Embryonic facial prominence (tissue), 1 donor: ENCODE data around the gene GALNS.
"Not testable (repeated sequence)": the region's sequence is repeated elsewhere in the genome, so short reads cannot be mapped to it uniquely, and the experiment has no call there.

Experiments used
- DNase-seq: peaks from one replicate; pipeline ENCODE4 v3.0.0-alpha.2; 2016; ENCODE audit errors: extremely low spot score

GALNS gene, protein sequence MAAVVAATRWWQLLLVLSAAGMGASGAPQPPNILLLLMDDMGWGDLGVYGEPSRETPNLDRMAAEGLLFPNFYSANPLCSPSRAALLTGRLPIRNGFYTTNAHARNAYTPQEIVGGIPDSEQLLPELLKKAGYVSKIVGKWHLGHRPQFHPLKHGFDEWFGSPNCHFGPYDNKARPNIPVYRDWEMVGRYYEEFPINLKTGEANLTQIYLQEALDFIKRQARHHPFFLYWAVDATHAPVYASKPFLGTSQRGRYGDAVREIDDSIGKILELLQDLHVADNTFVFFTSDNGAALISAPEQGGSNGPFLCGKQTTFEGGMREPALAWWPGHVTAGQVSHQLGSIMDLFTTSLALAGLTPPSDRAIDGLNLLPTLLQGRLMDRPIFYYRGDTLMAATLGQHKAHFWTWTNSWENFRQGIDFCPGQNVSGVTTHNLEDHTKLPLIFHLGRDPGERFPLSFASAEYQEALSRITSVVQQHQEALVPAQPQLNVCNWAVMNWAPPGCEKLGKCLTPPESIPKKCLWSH

DNA sequence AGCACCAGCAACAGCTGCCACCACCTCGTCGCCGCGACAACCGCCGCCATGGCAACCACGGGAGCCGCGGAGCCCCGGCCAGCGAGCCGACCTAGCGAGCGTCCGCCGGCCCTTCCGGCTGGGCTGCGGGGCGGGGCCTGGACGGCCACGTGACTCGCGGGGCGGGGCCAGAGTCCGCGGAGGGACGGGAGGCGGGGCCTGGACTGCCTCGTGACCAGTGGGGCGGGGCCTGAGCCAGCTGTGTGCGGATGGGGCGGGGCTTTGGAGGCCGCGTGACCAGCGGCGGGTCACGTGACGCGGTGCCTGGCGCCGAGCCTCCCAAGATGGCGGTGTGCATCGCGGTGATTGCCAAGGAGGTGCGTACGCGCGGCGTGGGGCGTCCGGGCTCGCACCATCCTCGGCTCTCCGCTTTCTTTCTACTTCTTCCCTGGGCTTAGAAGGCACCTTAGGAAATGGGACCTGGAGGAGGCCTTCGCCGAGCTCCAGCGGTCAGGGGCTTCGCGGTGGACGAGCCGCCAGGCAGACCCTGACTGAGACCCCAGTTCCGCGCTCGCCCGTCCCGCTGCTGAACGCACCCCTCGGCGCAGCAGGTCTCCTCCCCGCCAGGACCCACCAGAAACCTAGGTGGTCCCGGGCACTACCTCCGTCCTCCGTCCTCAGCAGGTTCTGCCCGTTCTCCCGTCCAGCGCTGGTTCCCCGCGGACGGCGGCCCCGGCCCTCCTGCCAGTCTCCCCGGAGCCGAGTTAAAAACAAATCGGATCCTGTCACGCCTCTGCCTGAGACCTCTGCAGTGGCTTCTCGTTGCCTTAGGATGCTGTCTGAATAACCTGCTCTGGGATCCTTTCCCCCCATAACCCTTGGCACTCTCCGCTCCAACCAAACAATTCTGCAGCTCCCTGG, at the start of gene GALNS, which contains the start of gene TRAPPC2L:
GALNS (minus strand) TSS at position 120 of the 900 bp plus-strand sequence; CDS start at position 50, 70 bp downstream.
TRAPPC2L (plus strand) TSS at position 300 of the 900 bp plus-strand sequence; CDS start at position 324, 24 bp downstream.
- DNase-seq = peak; percentile 94

- no peak for DNase-seq
Measured at GRCh38 chr16:88906020-88906419, 49.3 kb upstream of the GALNS start.

DNA sequence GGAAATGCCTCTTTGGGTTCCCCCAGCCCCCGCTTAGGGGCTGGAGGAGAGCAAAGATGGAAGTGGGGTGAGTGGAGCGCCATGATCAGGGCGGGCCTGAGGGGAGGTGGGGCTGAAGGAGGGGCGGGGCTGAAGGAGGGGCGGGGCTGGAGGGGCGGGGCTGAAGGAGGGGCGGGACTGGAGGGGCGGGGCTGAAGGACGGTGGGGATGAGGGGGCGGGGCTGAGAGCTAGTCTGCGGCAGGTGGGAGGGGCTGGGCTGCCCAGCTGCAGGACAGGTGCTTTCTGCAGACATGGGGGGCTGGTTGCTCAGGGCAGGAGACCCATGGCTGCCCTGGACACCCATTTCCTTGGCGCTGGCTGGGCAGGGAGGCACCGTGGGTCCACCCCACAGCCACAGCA, 48.8 kb upstream of the GALNS start:
- no peak for DNase-seq

- no peak for DNase-seq
Measured at GRCh38 chr16:88904676-88905365, 48.1 kb upstream of the GALNS start.

- DNase-seq = no peak
Measured at GRCh38 chr16:88903267-88903666, 46.5 kb upstream of the GALNS start.

DNA sequence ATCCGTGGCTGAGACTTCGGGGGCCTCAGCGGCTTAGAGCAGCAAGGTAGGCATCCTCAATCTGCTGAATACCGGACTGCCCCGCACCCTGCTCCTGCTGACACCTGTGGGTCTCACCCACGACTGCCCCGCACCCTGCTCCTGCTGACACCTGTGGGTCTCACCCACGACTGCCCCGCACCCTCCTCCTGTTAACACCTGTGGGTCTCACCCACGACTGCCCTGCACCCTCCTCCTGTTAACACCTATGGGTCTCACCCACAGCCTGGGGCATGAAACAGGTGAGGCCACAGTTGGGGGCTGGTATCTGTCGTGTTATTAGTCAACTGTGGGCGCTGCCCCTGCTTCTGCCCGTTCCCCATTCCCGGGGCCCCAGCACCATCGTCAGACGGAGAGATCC, 46.0 kb upstream of the GALNS start:
- DNase-seq = no peak

DNA sequence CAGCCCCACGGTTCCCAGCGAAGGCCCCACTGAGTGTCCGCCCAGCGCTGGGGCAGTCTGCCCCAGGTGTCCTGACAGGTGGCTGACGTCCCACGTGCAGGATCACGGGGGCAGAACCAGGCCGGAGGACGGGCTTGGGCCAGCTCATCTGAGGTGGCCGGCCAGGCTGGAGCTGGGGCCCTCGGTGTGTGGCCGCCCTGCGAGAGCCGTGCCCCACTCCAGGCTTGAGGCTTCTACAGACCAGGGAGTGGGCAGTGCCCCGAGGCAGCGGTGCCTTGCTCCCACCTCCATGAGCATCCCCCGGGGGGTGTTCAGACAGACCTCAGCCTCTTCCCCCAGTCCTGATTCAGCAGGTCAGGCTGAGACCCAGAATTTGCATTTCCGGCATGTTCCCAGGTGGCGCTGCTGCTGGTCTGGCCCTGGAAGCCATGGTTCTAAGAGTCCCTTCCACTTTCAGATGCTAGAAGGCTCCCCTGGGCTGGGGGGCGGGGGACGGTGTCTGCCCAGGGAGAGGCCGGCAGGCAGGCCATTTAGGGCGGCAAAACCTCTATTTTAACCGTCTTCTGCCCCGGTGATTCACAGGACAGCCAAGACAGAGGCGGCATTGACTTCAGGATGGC, 45.1 kb upstream of the GALNS start:
- no peak for DNase-seq

DNA sequence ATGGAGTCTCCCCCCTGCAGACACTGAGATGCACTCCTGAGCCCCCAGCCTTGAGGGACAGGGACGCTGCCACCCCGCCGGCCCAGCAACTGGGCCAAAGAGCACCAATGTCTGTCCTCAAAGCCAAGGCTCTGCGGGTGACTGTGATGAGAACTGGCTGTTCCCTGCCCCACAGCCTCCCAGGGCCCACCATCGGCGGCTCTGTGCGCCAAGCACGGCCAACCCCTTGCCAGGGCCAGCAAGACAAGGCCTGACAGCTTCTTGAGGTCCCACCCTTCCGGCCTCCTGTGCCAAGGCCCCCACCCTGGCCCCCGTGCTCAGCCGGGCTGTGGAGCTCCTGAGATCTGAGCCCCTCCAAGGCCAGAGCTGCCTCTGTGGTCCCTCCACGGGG, 43.9 kb upstream of the GALNS start:
- no peak for DNase-seq

GRCh38 chr16:88899901-88900661, 43.3 kb upstream of the GALNS start:
- no peak for DNase-seq

DNA sequence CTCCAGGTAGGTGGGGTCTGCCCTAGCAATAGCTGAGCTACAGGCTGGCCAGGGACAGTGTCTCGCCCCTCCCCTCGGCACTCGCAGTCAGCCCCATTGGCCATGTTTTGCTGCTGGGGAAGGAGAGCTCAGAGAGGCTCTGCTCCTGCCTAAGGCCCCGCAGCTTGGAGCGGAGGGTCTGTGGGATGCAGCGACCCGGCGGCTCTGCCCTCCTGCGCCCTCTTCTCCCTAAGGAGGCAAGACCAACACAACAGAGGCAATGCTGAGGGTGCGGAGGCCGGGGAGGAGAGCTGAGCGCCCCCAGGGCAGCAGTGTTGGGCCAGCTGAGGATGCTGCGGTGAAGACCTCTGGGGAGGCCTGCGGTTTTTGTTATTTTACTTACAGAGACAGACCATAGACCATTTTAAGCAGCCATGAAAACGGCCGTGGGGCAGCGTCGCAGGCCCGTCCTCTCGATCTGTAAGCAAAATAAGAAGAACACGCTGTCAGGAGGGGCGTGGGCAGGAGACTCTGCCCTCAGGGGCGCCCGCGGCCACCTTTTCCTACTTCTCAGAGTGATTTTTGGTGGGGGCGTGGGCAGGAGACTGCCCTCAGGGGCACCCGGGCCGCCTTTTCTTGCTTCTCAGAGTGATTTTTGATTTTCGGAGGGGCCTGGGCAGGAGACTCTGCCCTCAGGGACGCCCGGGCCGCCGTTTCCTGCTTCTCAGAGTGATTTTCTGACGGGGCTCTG, 41.1 kb upstream of the GALNS start:
- DNase-seq = no peak

GRCh38 chr16:88896238-88897070, 39.7 kb upstream of the GALNS start:
- DNase-seq = no peak

- DNase-seq = no peak
Measured at GRCh38 chr16:88895335-88895734, 38.6 kb upstream of the GALNS start.

GRCh38 chr16:88894681-88895300, 38.0 kb upstream of the GALNS start:
- no peak for DNase-seq

- DNase-seq = not testable (repeated sequence)
Measured at GRCh38 chr16:88894266-88894665, 37.5 kb upstream of the GALNS start.

DNA sequence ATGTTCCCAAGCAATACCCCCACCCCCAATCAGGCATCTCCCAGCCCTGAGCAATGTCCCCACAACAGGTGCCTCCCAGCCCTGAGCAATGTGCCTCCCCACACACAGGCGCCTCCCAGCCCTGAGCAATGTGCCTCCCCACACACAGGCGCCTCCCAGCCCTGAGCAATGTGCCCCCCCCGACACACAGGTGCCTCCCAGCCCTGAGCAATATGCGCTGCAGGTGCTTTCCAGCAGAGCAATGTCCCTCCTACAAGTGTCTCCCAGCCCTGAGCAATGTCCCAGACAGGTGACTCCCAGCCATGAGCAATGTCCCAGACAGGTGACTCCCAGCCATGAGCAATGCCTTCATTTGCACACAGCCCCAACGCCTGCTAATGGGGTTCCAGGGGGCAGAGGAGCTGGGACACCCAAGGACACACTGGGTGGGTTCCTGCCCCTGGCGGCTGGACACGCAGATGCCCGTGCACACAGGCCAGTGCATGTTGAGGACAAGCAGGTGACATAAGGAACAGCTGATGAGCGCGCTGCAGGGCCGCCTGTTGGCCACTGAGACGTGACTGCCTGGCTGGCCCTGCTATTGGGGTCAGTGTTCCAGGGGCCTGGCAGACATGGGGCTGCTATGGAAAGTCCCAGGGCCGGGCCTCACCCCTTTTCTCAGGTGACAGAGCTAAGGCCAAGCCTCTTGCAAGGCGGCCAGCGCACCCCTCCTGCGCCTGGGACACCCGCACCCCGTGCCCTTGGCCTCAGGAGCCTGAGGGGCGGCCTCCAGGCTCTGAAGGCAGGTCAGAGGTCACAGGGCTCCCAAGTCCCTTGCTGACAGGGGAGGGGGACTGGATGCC, 36.6 kb upstream of the GALNS start:
- DNase-seq = no peak

- no peak for DNase-seq
Measured at GRCh38 chr16:88892065-88892464, 35.3 kb upstream of the GALNS start.

GRCh38 chr16:88891083-88891482, 34.3 kb upstream of the GALNS start:
- no peak for DNase-seq
